CD1c-positive myeloid dendritic cell (primary cell): ENCODE results near the gene NCKAP5.

Source experiments
- DNase-seq: peaks from one replicate; pipeline ENCODE4 v3.0.0-alpha.2; 2016; ENCODE audit errors: extremely low spot score

The NCKAP5 gene

GRCh38 chr2:132948211-132948610, 620.1 kb downstream of the NCKAP5 start:
- DNase-seq: no peak

- DNase-seq: no peak
These were observed 624.4 kb downstream of the NCKAP5 start for GRCh38 chr2:132943829-132944228.

- no peak for DNase-seq
These were observed 626.8 kb downstream of the NCKAP5 start for GRCh38 chr2:132941296-132942020.

- DNase-seq: no peak
These were observed 630.6 kb downstream of the NCKAP5 start for GRCh38 chr2:132937629-132938028.

- no peak for DNase-seq
These were observed 631.5 kb downstream of the NCKAP5 start for GRCh38 chr2:132936791-132937190.

GRCh38 chr2:132936261-132936660, 632.0 kb downstream of the NCKAP5 start:
- no peak for DNase-seq

GRCh38 chr2:132929786-132930185, 638.5 kb downstream of the NCKAP5 start:
- no peak for DNase-seq

GRCh38 chr2:132923787-132924186, 644.5 kb downstream of the NCKAP5 start:
- no peak for DNase-seq

- DNase-seq: no peak
These were observed 652.3 kb downstream of the NCKAP5 start for GRCh38 chr2:132915812-132916549.

- no peak for DNase-seq
These were observed 656.2 kb downstream of the NCKAP5 start for GRCh38 chr2:132911726-132912724.

- DNase-seq: no peak
These were observed 657.8 kb downstream of the NCKAP5 start for GRCh38 chr2:132910432-132910831.

- no peak for DNase-seq
These were observed 658.8 kb downstream of the NCKAP5 start for GRCh38 chr2:132909427-132909826.

GRCh38 chr2:132904142-132904842, 664.0 kb downstream of the NCKAP5 start:
- no peak for DNase-seq

- no peak for DNase-seq
These were observed 665.6 kb downstream of the NCKAP5 start for GRCh38 chr2:132902626-132903025.

GRCh38 chr2:132901661-132902060, 666.6 kb downstream of the NCKAP5 start:
- no peak for DNase-seq

GRCh38 chr2:132897111-132897510, 671.2 kb downstream of the NCKAP5 start:
- no peak for DNase-seq

GRCh38 chr2:132896073-132896472, 672.2 kb downstream of the NCKAP5 start:
- no peak for DNase-seq

- DNase-seq: no peak
These were observed 676.8 kb downstream of the NCKAP5 start for GRCh38 chr2:132891498-132891897.

- no peak for DNase-seq
These were observed 681.7 kb downstream of the NCKAP5 start for GRCh38 chr2:132886574-132886973.

- no peak for DNase-seq
These were observed 683.6 kb downstream of the NCKAP5 start for GRCh38 chr2:132884705-132885104.

GRCh38 chr2:132884292-132884691, 684.0 kb downstream of the NCKAP5 start:
- DNase-seq: no peak
